NCI-H2107 treated with DMSO at 0.1 percent for 48 hours (cell line): ENCODE results near the gene HBG2.
"Not testable (repeated sequence)": the region's sequence is repeated elsewhere in the genome, so short reads cannot be mapped to it uniquely, and the experiment has no call there.

Source experiments
- DNase-seq: peaks from one replicate; lab custom pipeline; 2025; ENCODE audit not compliant: unreplicated experiment; lab: John Stamatoyannopoulos, UW

Gene HBG2

DNA sequence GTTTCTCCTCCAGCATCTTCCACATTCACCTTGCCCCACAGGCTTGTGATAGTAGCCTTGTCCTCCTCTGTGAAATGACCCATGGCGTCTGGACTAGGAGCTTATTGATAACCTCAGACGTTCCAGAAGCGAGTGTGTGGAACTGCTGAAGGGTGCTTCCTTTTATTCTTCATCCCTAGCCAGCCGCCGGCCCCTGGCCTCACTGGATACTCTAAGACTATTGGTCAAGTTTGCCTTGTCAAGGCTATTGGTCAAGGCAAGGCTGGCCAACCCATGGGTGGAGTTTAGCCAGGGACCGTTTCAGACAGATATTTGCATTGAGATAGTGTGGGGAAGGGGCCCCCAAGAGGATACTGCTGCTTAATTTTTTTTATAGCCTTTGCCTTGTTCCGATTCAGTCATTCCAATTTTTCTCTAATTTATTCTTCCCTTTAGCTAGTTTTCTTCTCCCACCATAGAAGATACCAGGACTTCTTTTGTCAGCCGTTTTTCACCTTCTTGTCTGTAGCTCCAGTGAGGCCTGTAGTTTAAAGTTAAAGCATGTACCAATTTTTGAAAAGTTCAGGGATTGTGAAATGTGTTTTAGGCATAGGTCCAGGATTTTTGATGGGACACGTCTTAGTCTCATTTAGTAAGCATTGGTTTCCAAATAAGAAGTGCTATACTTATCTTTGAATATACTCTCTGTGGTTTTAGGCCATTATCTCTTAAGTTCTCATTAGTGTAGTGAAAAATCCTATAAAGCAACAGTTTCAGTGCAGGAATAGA is at the start of gene HBG2:
Gene HBG2, minus strand, starts transcription at position 136 of the 768 bp plus-strand sequence. Its CDS starts 53 bp downstream, at position 83.
- DNase-seq = not testable (repeated sequence)

DNA sequence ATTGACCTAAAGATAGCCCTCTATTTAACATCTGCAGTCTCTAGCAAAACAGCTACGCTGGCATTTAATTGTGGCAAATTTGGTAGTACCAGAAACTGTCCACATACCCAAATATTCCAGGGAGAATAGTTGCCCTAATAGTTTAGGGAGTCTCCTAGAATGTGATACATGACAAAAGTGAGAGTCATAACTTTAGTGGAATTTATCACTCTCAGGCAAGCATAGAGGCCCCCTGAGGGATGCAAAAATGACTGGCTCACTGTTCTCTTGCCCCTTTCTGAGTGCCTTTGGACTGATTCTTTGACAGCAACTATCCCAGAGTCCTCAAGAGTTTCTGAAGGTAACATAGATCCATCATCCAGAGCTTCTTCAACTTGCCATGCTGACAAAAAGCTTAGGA is 49.5 kb upstream of the HBG2 start:
- DNase-seq = no peak

- no peak for DNase-seq
Observed at GRCh38 chr11:5303626-5304025, 49.0 kb upstream of the HBG2 start.

- no peak for DNase-seq
Observed at GRCh38 chr11:5301846-5302245, 47.3 kb upstream of the HBG2 start, which contains the start of gene OR51B4. OR51B4 (minus strand) TSS chr11:5301946; CDS start chr11:5301946, 0 bp downstream.

- no peak for DNase-seq
Observed at GRCh38 chr11:5300251-5300650, 45.7 kb upstream of the HBG2 start.

- DNase-seq = no peak
Observed at GRCh38 chr11:5298451-5298850, 43.9 kb upstream of the HBG2 start.

GRCh38 chr11:5297721-5298323 is 43.2 kb upstream of the HBG2 start:
- no peak for DNase-seq

DNA sequence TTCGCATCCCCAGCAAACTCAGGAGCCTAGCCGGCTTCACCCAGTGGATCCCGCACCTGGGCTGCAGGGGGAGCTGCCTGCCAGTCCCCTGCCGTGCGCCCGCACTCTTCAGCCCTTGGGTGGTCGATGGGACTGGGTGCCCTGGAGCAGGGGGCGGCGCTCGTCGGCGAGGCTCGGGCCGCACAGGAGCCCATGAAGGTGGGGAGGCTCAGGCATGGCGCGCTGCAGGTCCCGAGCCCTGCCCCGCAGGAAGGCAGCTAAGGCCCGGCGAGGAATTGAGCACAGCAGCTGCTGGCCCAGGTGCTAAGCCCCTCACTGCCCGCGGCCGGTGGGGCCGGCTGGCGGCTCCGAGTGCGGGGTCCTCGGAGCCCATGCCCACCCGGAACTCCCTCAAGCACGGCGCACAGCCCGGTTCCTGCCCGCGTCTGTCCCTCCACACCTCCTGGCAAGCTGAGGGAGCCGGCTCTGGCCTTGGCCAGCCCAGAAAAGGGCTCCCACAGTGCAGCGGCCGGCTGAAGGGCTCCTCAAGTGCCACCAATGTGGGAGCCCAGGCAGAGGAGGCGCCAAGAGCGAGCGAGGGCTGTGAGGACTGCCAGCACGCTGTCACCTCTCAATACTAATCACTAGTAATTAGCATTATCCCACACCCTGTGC is 39.9 kb upstream of the HBG2 start:
- DNase-seq = not testable (repeated sequence)

DNA sequence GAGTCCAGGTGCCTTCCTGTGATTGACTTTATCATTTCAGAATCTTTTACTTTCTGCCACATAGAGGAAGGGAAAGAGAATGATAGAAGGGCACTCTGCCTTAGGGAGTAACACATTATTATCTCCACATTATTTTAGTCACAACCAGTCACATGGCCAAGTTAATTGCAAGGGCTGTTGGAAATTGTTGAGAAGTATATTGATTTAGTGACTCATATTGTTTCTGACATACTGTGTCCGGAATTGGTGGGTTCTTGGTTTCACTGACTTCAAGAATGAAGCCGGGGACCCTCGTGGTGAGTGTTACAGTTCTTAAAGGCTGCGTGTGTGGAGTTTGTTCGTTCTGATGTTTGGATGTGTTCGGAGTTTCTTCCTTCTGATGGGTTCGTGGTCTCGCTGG is 38.4 kb upstream of the HBG2 start:
- DNase-seq = no peak

DNA sequence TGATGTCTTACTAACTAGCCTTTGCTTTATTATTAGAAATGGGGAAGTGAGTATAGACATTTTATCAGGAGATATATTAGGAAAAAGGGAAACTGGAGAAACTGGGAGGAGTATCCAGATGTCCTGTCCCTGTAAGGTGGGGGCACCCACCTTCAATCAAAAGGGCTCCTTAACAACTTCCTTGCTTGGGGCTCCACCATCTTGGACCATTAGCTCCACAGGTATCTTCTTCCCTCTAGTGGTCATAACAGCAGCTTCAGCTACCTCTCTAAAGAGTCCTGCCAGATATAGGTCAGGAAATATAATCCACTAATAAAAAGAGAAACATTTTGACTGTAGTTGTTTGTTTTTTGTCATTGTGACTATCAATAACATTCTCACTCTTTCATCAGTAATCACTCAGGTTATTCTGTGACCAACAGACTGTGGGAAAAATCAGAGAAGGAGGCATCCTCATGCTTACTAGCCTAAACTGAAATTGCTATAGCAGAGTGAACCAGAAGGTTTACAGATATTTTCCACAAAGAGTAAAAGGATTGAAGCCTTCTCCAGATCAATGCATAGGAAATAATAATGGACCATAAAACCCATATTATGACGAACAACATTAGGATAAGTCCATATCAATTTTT is 36.7 kb upstream of the HBG2 start:
- DNase-seq = no peak

DNA sequence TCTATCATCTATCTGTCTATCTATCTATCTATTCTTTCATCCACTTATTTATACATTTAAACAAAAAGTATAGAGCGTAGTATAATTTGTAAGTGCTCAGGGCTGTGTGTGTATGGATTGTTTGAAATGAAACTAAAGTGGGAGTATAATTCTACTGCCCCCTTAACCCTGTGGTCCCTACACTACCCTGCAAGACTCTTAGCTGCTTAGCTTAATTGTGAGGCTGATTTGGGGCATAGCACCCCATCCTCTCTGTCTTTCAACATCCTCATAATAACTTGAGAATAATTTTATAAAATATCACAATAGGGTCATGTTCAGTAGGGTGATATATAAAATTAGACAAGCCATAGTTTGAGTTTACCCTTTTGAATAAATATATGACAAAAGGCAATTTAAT is 35.5 kb upstream of the HBG2 start:
- no peak for DNase-seq

DNA sequence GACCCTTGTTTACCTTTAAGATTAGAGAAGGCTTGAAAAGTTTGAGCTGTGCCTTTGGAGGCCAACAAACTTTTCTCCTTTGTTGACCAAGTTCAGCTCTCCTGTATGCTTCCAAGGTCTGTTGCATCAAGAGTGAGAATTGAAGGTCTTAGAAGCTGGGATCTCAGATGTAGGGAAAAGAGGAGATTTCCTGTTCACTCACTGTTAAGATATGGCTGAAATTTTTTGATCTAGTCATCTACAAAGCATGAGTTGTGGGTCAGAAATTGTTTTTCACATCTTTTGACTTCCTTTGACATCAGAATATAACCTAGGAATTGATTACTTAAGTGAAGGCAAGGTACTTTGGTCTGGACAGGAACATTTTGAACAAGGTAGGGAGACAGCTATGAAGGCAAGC is 35.1 kb upstream of the HBG2 start:
- no peak for DNase-seq

DNA sequence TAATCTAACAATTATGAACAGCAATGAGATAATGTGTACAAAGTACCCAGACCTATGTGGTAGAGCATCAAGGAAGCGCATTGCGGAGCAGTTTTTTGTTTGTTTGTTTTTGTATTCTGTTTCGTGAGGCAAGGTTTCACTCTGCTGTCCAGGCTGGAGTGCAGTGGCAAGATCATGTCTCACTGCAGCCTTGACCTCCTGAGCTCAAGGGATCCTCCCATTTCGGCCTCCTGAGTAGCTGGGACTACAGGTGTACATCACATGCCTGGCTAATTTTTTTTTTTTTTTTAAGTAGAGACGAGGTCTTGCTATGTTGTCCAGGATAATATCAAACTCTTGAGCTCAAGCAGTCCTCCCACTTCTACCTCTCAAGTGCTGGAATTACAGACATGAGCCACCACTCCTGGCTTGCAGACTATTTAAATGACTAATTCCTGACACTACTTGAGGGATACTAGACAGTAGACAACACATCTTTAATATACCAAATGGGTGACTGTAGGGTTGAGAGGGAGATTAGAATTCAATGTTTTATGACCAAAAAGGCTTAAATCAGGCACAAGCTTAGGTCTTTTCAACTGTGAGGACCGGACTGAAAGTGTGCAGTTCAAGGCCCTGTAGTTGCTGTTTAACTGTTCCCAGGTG is 34.4 kb upstream of the HBG2 start:
- DNase-seq = no peak

- DNase-seq = no peak
Observed at GRCh38 chr11:5288108-5288905, 33.7 kb upstream of the HBG2 start.

DNA sequence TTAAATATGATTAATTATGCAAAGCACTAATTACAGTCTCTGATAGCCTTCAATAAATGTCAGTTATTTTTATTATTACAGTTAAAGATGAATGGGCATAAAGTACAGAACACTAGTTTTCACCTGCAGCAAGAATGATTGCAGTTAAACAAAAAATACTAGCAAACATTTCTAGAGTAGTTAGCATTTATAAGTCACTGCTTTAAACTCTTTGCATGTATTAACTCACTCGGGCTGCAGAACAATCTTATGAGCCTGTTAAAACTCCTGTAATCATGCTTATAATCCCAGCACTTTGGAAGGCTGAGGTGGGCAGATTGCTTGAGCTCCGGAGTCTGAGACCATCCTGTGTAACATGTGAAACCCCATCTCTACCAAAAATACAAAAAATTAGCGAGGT is 32.3 kb upstream of the HBG2 start:
- no peak for DNase-seq

DNA sequence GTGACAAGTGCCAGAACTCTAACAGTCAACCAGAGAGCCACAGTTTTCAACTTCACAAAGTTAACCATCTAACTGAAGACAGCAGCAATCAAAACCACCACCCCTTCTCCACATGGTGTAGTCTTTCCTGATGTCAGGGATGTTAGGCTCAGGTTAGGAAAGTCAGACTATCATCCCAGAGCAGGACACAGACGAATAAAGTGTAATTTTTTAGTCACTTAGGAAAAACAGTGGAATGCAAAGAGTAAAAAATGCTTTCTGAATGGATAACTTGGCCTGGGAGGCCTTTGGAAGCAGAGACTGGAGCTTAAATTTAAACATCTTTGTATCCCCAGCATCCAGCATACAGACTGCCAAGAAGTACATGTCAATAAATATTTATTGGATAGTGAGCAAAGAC is 31.8 kb upstream of the HBG2 start:
- DNase-seq = no peak

- no peak for DNase-seq
Observed at GRCh38 chr11:5285703-5286340, 31.2 kb upstream of the HBG2 start.

DNA sequence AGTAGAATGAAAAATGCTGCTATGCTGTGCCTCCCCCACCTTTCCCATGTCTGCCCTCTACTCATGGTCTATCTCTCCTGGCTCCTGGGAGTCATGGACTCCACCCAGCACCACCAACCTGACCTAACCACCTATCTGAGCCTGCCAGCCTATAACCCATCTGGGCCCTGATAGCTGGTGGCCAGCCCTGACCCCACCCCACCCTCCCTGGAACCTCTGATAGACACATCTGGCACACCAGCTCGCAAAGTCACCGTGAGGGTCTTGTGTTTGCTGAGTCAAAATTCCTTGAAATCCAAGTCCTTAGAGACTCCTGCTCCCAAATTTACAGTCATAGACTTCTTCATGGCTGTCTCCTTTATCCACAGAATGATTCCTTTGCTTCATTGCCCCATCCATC is 30.1 kb upstream of the HBG2 start:
- no peak for DNase-seq

GRCh38 chr11:5283882-5284281 is 29.3 kb upstream of the HBG2 start:
- no peak for DNase-seq

GRCh38 chr11:5283086-5283485 is 28.5 kb upstream of the HBG2 start:
- DNase-seq = no peak
